ENCODE data around the gene PPP2CA.

GRCh38 chr5:134246771-134247427 lies 21.0 kb upstream of the PPP2CA start:
- TF ChIP-seq CTCF (IDR thresholded peaks at IDR 0.05; ENCODE audit: low read depth, low read length) (no peak), POLR2A (IDR thresholded peaks at IDR 0.05; ENCODE audit: extremely low read depth, insufficient read length) (no peak), MAX (IDR thresholded peaks at IDR 0.05; ENCODE audit: low read depth, low read length) (no peak)
